ENCODE measurements around the gene AKAP6.

Gene AKAP6

DNA sequence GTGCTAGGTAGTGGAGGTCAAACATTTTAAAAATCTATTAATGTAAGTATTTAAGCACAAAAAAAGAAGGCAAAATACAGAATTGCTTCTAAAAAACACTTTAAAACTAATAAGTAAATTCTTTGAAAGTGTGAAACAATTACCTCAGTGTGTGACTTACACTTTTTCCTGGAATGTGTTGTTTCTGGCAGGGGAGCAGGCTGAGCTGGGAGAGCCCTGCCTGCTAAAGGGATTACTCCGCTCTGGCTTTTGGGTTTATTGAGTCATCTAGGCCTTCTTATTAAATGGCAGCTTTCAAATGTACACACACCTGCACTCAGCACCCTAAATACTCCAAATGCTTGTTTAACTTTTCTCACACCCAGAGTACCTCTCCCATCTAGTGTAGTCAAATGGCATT lies 279.8 kb downstream of the AKAP6 start:
- TF ChIP-seq, protein P1, sequence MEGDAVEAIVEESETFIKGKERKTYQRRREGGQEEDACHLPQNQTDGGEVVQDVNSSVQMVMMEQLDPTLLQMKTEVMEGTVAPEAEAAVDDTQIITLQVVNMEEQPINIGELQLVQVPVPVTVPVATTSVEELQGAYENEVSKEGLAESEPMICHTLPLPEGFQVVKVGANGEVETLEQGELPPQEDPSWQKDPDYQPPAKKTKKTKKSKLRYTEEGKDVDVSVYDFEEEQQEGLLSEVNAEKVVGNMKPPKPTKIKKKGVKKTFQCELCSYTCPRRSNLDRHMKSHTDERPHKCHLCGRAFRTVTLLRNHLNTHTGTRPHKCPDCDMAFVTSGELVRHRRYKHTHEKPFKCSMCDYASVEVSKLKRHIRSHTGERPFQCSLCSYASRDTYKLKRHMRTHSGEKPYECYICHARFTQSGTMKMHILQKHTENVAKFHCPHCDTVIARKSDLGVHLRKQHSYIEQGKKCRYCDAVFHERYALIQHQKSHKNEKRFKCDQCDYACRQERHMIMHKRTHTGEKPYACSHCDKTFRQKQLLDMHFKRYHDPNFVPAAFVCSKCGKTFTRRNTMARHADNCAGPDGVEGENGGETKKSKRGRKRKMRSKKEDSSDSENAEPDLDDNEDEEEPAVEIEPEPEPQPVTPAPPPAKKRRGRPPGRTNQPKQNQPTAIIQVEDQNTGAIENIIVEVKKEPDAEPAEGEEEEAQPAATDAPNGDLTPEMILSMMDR (IDR thresholded peaks at IDR 0.05) = no peak

DNA sequence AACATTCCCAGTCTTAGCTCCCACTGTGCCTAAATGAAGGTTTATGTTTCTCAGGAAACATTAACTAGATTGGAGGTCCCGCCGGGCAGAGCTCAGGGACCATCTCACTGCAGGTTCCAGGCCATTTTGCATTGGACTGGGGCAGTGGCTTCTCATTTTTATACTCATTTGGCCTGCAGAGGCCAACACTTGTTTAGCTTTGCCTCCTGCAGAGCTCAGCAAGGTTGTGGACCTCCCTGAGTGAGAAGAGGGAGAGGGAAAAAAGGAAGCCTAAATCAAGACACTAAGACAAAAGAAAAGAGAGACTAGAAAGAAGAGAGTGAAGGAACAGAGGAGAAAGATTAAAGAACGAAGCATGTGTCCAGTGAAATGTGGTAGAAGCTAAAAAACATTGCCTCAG lies 280.3 kb downstream of the AKAP6 start:
- TF ChIP-seq, protein P1 (IDR thresholded peaks at IDR 0.05) = no peak

- TF ChIP-seq, protein P1 (IDR thresholded peaks at IDR 0.05) = no peak
These were observed 282.7 kb downstream of the AKAP6 start for GRCh38 chr14:32611752-32612151.

- TF ChIP-seq, protein P1 (IDR thresholded peaks at IDR 0.05) = no peak
These were observed 289.9 kb downstream of the AKAP6 start for GRCh38 chr14:32618991-32619390.

- TF ChIP-seq, protein P1 (IDR thresholded peaks at IDR 0.05) = no peak
These were observed 291.2 kb downstream of the AKAP6 start for GRCh38 chr14:32620303-32620702.

DNA sequence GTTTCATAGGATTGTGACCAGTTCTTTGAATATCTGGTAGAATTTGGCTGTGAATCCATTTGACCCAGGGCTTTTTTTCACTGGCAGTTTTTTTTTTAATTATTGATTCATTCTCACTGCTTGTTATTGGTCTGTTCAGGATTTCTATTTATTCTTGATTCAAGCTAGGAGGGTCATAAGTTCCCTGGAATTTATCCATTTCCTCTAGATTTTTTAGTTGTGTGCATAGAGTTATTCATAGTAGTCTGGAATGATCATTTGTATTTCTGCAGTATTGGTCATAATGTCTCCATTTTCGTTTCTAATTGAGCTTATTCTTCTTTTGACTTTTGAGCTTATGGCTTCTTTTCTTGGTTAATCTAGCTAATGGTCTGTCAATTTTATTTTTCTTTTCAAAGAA lies 291.6 kb downstream of the AKAP6 start:
- TF ChIP-seq, protein P1 (IDR thresholded peaks at IDR 0.05) = no peak

DNA sequence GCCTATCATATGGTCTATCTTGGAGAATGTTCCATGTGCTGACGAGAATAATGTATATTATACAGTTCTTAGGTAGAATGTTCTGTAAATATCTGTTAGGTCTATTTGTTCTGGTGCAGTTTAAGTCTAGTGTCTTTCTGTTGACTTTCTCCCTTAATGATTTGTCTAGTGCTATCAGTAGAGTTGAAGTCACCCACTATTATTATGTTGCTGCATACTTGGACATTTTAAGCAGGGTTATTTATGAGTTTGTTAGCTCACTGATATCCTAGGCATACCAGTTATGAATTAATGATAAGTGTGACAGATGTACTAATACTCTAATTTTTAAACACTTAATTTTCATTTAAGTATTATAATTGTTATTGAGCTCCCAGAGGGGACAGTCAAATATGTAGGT lies 292.5 kb downstream of the AKAP6 start:
- TF ChIP-seq, protein P1 (IDR thresholded peaks at IDR 0.05) = no peak

DNA sequence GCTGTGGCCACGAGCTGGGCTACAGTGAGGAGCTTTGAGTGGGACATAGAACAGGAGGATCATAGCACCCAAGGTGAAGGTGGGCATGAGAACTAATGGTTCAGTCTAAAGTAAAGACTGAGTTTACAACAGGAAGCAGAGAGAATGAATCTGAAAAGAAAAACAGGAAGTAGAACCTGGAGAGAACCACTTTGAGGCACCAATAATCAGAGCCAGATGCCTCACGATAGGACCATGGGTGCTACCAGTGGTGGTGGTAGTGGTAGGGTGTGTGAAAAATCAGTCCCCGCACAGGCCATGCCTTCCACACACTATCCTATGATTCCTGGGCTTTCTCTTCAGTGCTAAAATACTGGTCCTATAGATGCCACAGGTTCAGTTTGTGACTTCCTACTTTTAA lies 293.6 kb downstream of the AKAP6 start:
- TF ChIP-seq, protein P1 (IDR thresholded peaks at IDR 0.05) = no peak
